Loucy (cell line): Measurements from ENCODE around the gene NDUFC1.

Experiments used
- EZH2phosphoT487 ChIP-seq: fragments of 200-600 bp; IDR thresholded peaks from 2 replicates; pipeline ENCODE4 v1.6.1; 2018; ENCODE audit warnings: antibody characterized with exemption, mild to moderate bottlenecking, moderate library complexity, borderline replicate concordance
- TF ChIP-seq, protein P1 (sequence below): fragments of 200-600 bp; sonication (generic); conservative IDR thresholded peaks from 2 replicates; pipeline ENCODE4 v1.5.1; 2014; ENCODE audit warnings: mild to moderate bottlenecking, antibody characterized with exemption, low read length

DNA sequence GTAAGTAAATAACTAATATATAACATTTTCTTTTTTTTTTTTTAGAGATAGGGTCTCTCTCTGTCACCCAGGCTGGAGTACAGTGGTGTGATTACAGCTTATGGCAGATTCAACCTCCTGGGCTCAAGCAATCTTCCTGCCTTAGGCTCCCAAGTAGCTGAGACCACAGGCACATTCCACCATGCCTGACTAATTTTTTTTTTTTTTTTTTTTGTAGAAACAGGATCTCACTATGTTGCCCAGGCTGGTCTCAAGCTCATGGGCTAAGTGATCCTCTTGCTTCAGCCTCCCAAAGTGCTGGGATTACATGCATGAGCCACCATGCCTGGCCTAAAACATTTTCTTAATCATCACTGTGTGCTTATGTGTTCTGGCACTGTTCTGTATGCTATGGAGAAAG, 55.0 kb downstream of the NDUFC1 start:
- TF ChIP-seq, protein P1, sequence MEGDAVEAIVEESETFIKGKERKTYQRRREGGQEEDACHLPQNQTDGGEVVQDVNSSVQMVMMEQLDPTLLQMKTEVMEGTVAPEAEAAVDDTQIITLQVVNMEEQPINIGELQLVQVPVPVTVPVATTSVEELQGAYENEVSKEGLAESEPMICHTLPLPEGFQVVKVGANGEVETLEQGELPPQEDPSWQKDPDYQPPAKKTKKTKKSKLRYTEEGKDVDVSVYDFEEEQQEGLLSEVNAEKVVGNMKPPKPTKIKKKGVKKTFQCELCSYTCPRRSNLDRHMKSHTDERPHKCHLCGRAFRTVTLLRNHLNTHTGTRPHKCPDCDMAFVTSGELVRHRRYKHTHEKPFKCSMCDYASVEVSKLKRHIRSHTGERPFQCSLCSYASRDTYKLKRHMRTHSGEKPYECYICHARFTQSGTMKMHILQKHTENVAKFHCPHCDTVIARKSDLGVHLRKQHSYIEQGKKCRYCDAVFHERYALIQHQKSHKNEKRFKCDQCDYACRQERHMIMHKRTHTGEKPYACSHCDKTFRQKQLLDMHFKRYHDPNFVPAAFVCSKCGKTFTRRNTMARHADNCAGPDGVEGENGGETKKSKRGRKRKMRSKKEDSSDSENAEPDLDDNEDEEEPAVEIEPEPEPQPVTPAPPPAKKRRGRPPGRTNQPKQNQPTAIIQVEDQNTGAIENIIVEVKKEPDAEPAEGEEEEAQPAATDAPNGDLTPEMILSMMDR: no peak
- no peak for TF ChIP-seq EZH2phosphoT487
